ENCODE measurements around the gene SLC25A19. TPM values are rescaled to one million over a fixed set of nuclear protein-coding genes. Genes with fewer than 3 reads are reported as not detected.
A peak's percentile ranks its signal among the peaks of the same experiment; 100 is the strongest.

SLC25A19 gene
- total RNA-seq, 4 donors from 2014 or later: 16.7 to 23.1 (median 20.1) TPM

DNA sequence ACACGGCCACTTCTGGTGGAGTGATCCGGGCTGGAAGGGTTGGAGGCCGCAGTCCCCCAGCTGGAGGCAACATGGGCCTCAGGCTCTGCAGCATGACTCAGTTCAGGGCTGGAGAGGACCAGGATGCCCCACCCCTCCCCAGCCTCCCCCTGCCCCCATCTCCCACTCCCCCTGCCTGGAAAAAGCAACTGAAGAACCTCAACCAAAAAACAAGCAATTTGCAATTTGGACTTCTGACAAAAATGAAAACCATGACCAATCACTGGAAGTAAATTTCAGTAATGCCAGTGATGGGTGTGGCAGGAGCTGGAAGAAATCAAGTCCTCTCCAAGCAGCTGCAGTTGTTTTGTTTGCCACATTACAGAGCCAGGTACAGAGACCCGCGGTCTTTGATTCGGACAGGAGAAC lies 11.6 kb downstream of the SLC25A19 start:
- DNase-seq (ENCODE audit: low spot score in 2 of 2): no peak
- Histone ChIP-seq H3K27ac (peak overlapping the region in 1 of 4 donors; percentile 8), H3K4me3 (no peak overlapping the region), H3K4me1 (peaks cover 0 to 3% (median 0%) of the 10 kb centered on the region in 4 donors), H3K9me3 (no peaks in the 10 kb centered on the region), H3K36me3 (peaks cover 0 to 58% (median 7%) of the 10 kb centered on the region in 3 donors), H3K27me3 (no peaks in the 10 kb centered on the region)
- 76 to 80% methylated on average over 6 of the region's 6 CpGs for WGBS, 2 donors
- TF ChIP-seq POLR2A (IDR thresholded peaks at IDR 0.05) (no peak), EP300 (IDR thresholded peaks at IDR 0.05) (no peak)
- TF ChIP-seq, protein P1, sequence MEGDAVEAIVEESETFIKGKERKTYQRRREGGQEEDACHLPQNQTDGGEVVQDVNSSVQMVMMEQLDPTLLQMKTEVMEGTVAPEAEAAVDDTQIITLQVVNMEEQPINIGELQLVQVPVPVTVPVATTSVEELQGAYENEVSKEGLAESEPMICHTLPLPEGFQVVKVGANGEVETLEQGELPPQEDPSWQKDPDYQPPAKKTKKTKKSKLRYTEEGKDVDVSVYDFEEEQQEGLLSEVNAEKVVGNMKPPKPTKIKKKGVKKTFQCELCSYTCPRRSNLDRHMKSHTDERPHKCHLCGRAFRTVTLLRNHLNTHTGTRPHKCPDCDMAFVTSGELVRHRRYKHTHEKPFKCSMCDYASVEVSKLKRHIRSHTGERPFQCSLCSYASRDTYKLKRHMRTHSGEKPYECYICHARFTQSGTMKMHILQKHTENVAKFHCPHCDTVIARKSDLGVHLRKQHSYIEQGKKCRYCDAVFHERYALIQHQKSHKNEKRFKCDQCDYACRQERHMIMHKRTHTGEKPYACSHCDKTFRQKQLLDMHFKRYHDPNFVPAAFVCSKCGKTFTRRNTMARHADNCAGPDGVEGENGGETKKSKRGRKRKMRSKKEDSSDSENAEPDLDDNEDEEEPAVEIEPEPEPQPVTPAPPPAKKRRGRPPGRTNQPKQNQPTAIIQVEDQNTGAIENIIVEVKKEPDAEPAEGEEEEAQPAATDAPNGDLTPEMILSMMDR (IDR thresholded peaks at IDR 0.05): no peak

DNA sequence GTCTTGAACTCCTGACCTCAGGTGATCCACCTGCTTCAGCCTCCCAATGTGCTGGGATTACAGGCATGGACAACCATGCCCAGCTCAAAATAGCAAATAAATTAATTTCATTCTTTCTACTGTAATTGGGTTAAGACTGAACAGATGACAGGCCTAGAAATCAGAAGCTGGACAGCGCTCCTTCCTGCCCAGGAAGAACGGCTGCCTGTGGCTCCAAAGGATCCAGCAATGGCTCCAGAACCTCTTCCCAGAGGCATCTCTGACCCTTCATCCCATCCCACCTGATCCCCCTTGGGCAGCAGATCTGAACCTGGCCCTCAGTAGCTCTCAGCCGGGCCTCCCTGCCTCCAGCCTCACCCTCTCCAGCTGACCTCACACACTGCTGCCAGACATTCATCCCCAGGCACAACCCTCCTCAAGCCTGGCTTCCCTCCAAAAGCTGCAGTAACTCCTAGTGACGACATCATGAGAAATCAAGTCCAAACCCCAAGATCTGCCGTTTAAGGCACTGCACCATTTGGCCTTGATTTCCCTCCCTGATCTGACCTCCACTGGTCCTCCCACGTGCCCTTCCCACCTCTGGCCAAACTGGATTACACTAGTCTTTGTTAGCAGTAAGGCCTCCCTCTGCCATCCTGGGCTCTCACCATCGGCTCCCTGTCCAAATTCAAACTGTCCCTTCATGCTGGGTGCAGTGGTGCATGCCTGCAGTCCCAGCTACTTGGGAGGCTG lies 15.1 kb downstream of the SLC25A19 start:
- 45 to 61% methylated on average over 7 of the region's 7 CpGs for WGBS, 2 donors
- no peak overlapping the region for H3K4me3 ChIP-seq
- DNase-seq (ENCODE audit: low spot score in 2 of 2): no peak

DNA sequence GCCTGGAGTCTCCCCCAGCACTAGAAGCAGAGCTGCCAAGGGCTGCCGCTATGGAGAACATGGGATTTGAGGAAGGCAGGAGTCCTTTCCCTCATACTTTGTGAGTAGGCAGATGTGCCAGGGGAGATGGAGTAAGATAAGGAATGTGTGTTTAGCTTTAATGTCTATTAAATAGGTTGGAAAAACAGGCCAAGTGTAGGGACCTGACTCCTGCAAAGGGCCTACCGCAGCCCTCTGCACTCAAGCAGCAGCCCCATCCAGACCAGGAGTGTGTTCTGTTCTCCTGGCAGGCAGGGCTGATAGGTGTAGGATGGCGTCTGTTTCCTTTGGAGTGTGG lies 16.4 kb downstream of the SLC25A19 start:
- 68 to 78% methylated on average over 3 of the region's 3 CpGs for WGBS, 2 donors
- Histone ChIP-seq H3K4me3 (no peak overlapping the region), H3K4me1 (peaks cover 0 to 35% (median 14%) of the 10 kb centered on the region in 4 donors), H3K27ac (peak overlapping the region in 1 of 4 donors; percentile 93), H3K27me3 (no peaks in the 10 kb centered on the region), H3K9me3 (no peaks in the 10 kb centered on the region), H3K36me3 (peaks cover 0 to 32% (median 0%) of the 10 kb centered on the region in 3 donors)
- no peak for DNase-seq (ENCODE audit: low spot score in 2 of 2)
- TF ChIP-seq EP300 (IDR thresholded peaks at IDR 0.05) (no peak), POLR2A (IDR thresholded peaks at IDR 0.05) (no peak)
- TF ChIP-seq, protein P1 (IDR thresholded peaks at IDR 0.05): no peak

More for the DNA sequence above, 15.1 kb downstream of the SLC25A19 start:
- H3K27me3 ChIP-seq: no peaks in the 10 kb centered on the region
- H3K4me1 ChIP-seq: peaks cover 0 to 23% (median 12%) of the 10 kb centered on the region in 4 donors
- peaks cover 0 to 37% (median 0%) of the 10 kb centered on the region in 3 donors for H3K36me3 ChIP-seq
- no peak for TF ChIP-seq EP300 (IDR thresholded peaks at IDR 0.05)
- TF ChIP-seq POLR2A (IDR thresholded peaks at IDR 0.05): no peak
- TF ChIP-seq, protein P1 (IDR thresholded peaks at IDR 0.05): no peak
- no peak overlapping the region for H3K27ac ChIP-seq
- no peaks in the 10 kb centered on the region for H3K9me3 ChIP-seq

DNA sequence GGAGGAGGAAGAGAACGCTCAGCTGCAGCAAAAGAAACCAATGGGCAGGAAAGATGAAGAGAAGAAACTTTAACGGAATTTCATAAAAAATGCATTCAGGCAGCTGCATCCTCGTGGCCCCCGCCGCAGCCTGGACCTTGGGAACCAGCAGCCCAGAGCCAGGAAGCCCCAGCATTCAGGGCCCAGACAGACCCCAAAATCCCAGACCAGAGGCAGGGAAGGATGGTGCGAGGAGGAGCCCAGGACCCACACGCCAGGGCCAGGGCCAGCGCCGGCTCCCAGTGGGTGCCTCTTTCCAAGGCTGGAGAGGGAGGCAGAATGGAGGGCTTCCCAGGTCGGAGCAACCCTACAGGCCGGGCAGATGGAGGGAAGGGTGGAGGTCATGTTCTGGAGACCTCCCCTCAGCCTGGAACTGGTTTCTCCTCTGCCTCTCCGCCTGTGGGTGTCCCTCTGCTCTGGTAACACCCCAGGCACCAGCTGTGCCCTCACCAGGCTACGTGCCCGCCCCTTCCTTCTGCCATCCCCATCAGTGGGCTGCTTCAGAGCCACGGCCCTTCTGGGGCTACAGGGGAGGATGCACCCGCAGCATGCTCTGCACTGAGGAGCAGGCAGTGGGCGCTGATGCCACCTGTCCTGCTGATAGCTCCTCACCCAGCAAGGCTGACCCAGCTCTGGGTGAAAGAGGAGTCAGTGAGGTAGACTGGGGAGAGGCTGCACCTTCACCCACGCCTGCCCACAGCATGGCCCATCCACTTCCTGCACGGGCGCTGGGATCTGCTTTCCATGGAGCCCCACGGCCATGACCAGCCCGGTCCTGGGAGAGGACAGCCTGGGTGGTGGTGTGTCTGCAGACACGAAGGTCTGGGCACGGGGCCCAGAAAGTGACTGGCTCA lies 17.0 kb downstream of the SLC25A19 start:
- H3K36me3 ChIP-seq: peaks cover 0 to 32% (median 0%) of the 10 kb centered on the region in 3 donors
- TF ChIP-seq EP300 (IDR thresholded peaks at IDR 0.05): no peak
- TF ChIP-seq POLR2A (IDR thresholded peaks at IDR 0.05): no peak
- TF ChIP-seq, protein P1 (IDR thresholded peaks at IDR 0.05): no peak
- H3K9me3 ChIP-seq: no peaks in the 10 kb centered on the region
- peak overlapping the region; percentile 53 to 87 (median 76) for H3K4me3 ChIP-seq
- peaks cover 0 to 41% (median 15%) of the 10 kb centered on the region in 4 donors for H3K4me1 ChIP-seq
- DNase-seq (ENCODE audit: low spot score in 2 of 2): no peak
- peak overlapping the region in 3 of 4 donors; percentile 91 to 97 (median 93) for H3K27ac ChIP-seq
- 53 to 55% methylated on average over 24 of the region's 24 CpGs for WGBS, 2 donors
- no peaks in the 10 kb centered on the region for H3K27me3 ChIP-seq

All from tibial nerve (tissue), 4 donors.